AG04449 (cell line): ENCODE measurements around the gene PRR12.

Experiments used
- CTCF ChIA-PET: fragments of 350-600 bp; formaldehyde crosslinking; extraction: SDS; loops from one replicate; lab custom pipeline; 2021; ENCODE audit warnings: antibody characterized with exemption; lab: Yijun Ruan, JAX
- POLR2A ChIA-PET: fragments of 400-600, 350-600 bp; formaldehyde crosslinking; extraction: SDS; loops from one replicate; lab custom pipeline; 2020; ENCODE audit warnings: antibody characterized with exemption, inconsistent platforms; lab: Yijun Ruan, JAX
- DNase-seq: peaks from one replicate; pipeline ENCODE4 v3.0.0-alpha.2; 2010; ENCODE audit warnings: low read depth, low spot score
- H3K4me3 ChIP-seq: 2 replicates; pipeline ENCODE4 v1.5.1; 2011; ENCODE audit warnings: low read depth, mild to moderate bottlenecking, control low read depth, low read length
- TF ChIP-seq, protein P1 (sequence below): IDR thresholded peaks from one replicate; pipeline ENCODE4 v1.5.1; 2011; ENCODE audit warnings: mild to moderate bottlenecking, moderate library complexity, low read length, control low read depth, inconsistent platforms; ENCODE audit not compliant: insufficient read depth; ENCODE audit errors: missing control alignments

Gene PRR12

DNA sequence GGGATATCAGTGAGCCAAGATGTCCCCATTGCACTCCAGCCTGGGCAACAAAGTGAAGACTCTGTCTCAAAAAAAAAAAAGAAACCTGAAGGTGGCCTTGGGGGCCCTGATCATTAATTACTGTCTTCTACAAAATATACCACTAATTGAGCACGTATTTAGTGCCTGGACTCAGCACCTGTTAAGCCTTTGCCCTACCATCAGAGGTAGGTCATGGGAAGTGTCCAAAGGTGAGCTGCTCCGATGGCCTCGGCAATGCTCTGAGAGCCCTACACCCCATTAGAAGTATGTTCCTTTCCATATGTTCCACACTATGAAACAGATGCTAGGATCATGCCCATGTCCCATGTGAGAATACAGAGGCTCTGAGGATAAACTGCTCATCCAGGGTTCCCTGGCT, 31.5 kb upstream of the PRR12 start:
- H3K4me3 ChIP-seq = no peak overlapping the region
- TF ChIP-seq, protein P1, sequence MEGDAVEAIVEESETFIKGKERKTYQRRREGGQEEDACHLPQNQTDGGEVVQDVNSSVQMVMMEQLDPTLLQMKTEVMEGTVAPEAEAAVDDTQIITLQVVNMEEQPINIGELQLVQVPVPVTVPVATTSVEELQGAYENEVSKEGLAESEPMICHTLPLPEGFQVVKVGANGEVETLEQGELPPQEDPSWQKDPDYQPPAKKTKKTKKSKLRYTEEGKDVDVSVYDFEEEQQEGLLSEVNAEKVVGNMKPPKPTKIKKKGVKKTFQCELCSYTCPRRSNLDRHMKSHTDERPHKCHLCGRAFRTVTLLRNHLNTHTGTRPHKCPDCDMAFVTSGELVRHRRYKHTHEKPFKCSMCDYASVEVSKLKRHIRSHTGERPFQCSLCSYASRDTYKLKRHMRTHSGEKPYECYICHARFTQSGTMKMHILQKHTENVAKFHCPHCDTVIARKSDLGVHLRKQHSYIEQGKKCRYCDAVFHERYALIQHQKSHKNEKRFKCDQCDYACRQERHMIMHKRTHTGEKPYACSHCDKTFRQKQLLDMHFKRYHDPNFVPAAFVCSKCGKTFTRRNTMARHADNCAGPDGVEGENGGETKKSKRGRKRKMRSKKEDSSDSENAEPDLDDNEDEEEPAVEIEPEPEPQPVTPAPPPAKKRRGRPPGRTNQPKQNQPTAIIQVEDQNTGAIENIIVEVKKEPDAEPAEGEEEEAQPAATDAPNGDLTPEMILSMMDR = no peak
- ChIA-PET POLR2A (interaction anchor here (1.1 to 2.3 kb wide), 2 partner anchors 21 to 32 kb away, joined by 3 to 8 read pairs; partner anchors contain the start of genes NOSIP and RCN3), CTCF (interaction anchor here (0.5 to 13.7 kb wide), 6 partner anchors 11 to 56 kb away, joined by 3 to 200 read pairs (median 7); no protein-coding TSS in a partner anchor)
- DNase-seq = no peak

DNA sequence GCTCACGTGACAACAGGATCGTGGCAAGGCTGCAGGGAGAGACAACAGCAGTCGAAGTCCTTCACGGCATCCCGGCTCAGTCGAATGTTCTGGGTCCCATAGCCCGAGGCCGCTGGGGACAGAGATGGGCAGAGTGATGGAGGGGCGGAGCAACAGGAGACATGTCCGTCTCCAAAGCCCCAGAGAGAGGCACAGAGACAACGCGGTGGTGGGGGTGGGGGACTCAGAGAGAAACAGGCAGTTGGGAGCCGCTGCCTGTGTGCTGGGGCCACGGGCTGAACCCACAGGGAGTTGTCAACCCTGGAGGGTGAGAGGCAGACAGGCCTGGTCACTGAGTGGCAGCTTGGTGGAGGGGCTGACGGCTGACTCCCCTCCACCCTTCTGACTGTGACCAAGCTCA, 31.1 kb upstream of the PRR12 start:
- no peak overlapping the region for H3K4me3 ChIP-seq
- ChIA-PET CTCF (interaction anchor here (0.5 to 13.7 kb wide), 5 partner anchors 11 to 57 kb away, joined by 3 to 200 read pairs (median 8); no protein-coding TSS in a partner anchor), POLR2A (interaction anchor here (0.7 to 2.3 kb wide), 3 partner anchors 20 to 56 kb away, joined by 3 to 8 read pairs (median 3); partner anchors contain the start of genes NOSIP and RCN3)
- no peak for DNase-seq
- TF ChIP-seq, protein P1 = no peak

DNA sequence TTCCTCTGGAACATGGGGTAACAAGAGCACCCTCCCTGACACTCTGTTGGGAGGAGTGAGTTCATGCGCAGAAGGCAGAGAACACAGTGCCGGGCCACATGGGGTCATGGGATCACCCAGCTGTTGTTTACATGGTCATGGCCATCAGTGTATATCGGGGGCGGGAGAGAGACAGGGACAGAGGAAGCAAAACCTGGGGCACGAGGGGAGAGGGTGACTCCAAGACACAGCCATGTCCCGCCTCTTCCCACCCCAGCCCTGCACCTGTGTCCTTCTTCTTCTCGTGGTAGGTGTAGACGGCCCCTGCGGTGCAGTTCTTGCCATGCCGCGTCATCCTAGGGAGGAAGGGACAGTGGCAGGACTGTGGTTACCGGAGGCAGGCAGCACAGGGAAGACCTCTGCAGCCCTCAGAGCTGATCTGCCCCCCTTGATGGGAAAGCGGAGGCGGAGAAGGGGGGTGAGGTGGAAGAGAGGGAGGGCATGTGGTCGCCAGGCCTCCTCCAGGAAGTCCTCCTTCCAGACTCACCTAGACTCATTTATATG, 30.6 kb upstream of the PRR12 start:
- TF ChIP-seq, protein P1 = no peak
- no peak for DNase-seq
- no peak overlapping the region for H3K4me3 ChIP-seq
- CTCF ChIA-PET = interaction anchor here (1.2 to 13.7 kb wide), 5 partner anchors 11 to 57 kb away, joined by 3 to 200 read pairs (median 8); partner anchors contain the start of gene PRRG2
- POLR2A ChIA-PET = interaction anchor here (0.7 to 1.2 kb wide), 2 partner anchors 56 to 64 kb away, joined by 3 read pairs; partner anchors contain the start of gene RPS11

DNA sequence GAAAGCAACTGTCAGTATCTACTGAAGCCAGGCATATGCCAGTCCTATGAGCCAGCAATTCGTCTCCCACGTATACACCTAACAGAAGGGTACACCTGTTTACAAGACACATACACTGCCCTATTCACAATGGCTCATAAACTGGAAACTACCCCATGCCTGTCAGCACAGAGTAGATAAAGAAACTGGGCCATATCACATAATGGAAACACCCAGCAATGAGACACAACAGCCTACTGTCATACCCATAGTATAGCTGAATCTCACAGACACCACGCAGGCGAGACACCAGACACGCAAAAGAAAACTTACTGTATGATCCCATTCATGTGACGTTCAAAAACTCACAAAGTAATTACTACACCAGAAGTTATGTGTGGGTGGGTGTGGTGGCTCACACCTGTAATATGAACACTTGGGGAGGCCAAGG, 26.4 kb upstream of the PRR12 start:
- POLR2A ChIA-PET = no interaction called here
- CTCF ChIA-PET = interaction anchor here (1.0 to 3.4 kb wide), 8 partner anchors 10 to 91 kb away, joined by 3 to 12 read pairs (median 4); partner anchors contain the start of gene FLT3LG
- TF ChIP-seq, protein P1 = no peak

DNA sequence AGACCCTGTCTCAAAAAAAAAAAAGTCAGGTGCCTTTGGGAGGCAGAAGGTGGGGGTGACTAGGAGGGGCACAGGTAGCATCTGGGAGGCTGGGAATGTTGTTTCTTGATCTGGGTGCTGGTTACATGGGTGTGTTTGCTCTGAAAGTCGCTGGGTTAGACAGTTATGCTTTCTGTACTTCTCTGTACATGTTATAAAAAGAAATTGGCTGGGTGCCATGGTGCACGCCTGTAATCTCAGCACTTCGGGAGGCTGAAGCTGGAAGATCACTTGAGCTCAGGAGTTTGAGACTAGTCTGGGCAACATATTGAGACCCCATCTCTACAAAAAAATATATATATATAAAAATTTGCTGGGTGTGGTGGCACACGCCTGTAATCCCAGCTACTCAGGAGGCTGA, 25.7 kb upstream of the PRR12 start:
- CTCF ChIA-PET = interaction anchor here (1.0 to 3.4 kb wide), 9 partner anchors 9 to 92 kb away, joined by 3 to 12 read pairs (median 5); partner anchors contain the start of gene FLT3LG
- POLR2A ChIA-PET = no interaction called here
- H3K4me3 ChIP-seq = no peak overlapping the region

More for the DNA sequence above, 26.4 kb upstream of the PRR12 start:
- no peak overlapping the region for H3K4me3 ChIP-seq
- no peak for DNase-seq

More for the DNA sequence above, 25.7 kb upstream of the PRR12 start:
- TF ChIP-seq, protein P1 = no peak
- DNase-seq = no peak
